Large intestine (tissue), 3 donors: ENCODE results near the gene PTTG1IP. TPM values are rescaled to one million over a fixed set of nuclear protein-coding genes. Genes with fewer than 3 reads are reported as not detected.
"Not testable (repeated sequence)": the region's sequence is repeated elsewhere in the genome, so short reads cannot be mapped to it uniquely, and the experiment has no call there.

Experiments
- DNase-seq, 2 donors: peaks; one replicate each; pipeline versions ENCODE4 v3.0.0 to v3.0.0-alpha.2; 2013
- H3K27ac ChIP-seq: one replicate; pipeline ENCODE4 v1.5.1; 2013; ENCODE audit warnings: low read length
- H3K27me3 ChIP-seq: 2 replicates; pipeline ENCODE4 v1.6.1; 2013; ENCODE audit warnings: low read length; ENCODE audit not compliant: control insufficient read depth, insufficient read depth
- H3K36me3 ChIP-seq: 2 replicates; pipeline ENCODE4 v1.6.1; 2013; ENCODE audit warnings: low read length; ENCODE audit not compliant: control insufficient read depth, insufficient read depth
- H3K4me1 ChIP-seq: one replicate; pipeline ENCODE4 v1.6.1; 2013; ENCODE audit warnings: low read length; ENCODE audit not compliant: control insufficient read depth, insufficient read depth
- H3K4me3 ChIP-seq: one replicate; pipeline ENCODE4 v1.5.1; 2013; ENCODE audit warnings: low read length
- H3K9me3 ChIP-seq: one replicate; pipeline ENCODE4 v1.6.1; 2013; ENCODE audit warnings: mild to moderate bottlenecking, low read depth, low read length, moderate library complexity; ENCODE audit not compliant: control insufficient read depth
- whole genome bisulfite sequencing: methylation state at CpG from one replicate; pipeline ENCODE4 v1.1.5; 2013; ENCODE audit warnings: low lambda C conversion rate; ENCODE audit not compliant: insufficient coverage; 5-methylcytosine and 5-hydroxymethylcytosine counted together
- polyA plus RNA-seq: library from polyadenylated mRNA; unstranded; fragments of 120-200 nt; gene quantifications from one replicate; pipeline ENCODE4 v1.2.1, GENCODE V29; 2013

PTTG1IP gene
- polyA plus RNA-seq, 1 donor = 185 TPM

- H3K27me3 ChIP-seq = no peaks in the 10 kb centered on the region
- H3K4me1 ChIP-seq = peaks cover 2% of the 10 kb centered on the region
- H3K27ac ChIP-seq = no peak overlapping the region
- no peaks in the 10 kb centered on the region for H3K36me3 ChIP-seq
- no peak overlapping the region for H3K4me3 ChIP-seq
- no peak for DNase-seq
- 88% methylated on average over 1 of the region's 5 CpGs for WGBS
- H3K9me3 ChIP-seq = peaks cover 2% of the 10 kb centered on the region
Measured at GRCh38 chr21:44833663-44834062, 39.8 kb downstream of the PTTG1IP start.

GRCh38 chr21:44832516-44833255 lies 40.8 kb downstream of the PTTG1IP start:
- not testable (repeated sequence) for H3K27me3 ChIP-seq, H3K27ac ChIP-seq, H3K4me3 ChIP-seq, H3K9me3 ChIP-seq, DNase-seq, H3K36me3 ChIP-seq, H3K4me1 ChIP-seq
- 100% methylated on average over 2 of the region's 23 CpGs for WGBS

GRCh38 chr21:44831227-44831860 lies 42.1 kb downstream of the PTTG1IP start:
- no peak for DNase-seq
- Histone ChIP-seq H3K9me3 (peaks cover 7% of the 10 kb centered on the region), H3K4me3 (no peak overlapping the region), H3K27ac (no peak overlapping the region), H3K4me1 (no peaks in the 10 kb centered on the region), H3K27me3 (peaks cover 4% of the 10 kb centered on the region), H3K36me3 (no peaks in the 10 kb centered on the region)
- WGBS = 47% methylated on average over 5 of the region's 7 CpGs

GRCh38 chr21:44829507-44830092 lies 43.9 kb downstream of the PTTG1IP start:
- H3K4me1 ChIP-seq = no peaks in the 10 kb centered on the region
- WGBS = no CpG with 5 or more reads among the region's 2 CpGs

GRCh38 chr21:44828362-44829056 lies 45.0 kb downstream of the PTTG1IP start:
- Histone ChIP-seq H3K36me3 (no peaks in the 10 kb centered on the region), H3K4me1 (no peaks in the 10 kb centered on the region), H3K9me3 (peaks cover 15% of the 10 kb centered on the region), H3K27me3 (peaks cover 4% of the 10 kb centered on the region), H3K4me3 (no peak overlapping the region), H3K27ac (no peak overlapping the region)
- WGBS = 75% methylated on average over 1 of the region's 4 CpGs
- DNase-seq = no peak

More at GRCh38 chr21:44829507-44830092, 43.9 kb downstream of the PTTG1IP start:
- Histone ChIP-seq H3K27ac (no peak overlapping the region), H3K9me3 (peaks cover 8% of the 10 kb centered on the region), H3K4me3 (no peak overlapping the region), H3K36me3 (no peaks in the 10 kb centered on the region), H3K27me3 (peaks cover 4% of the 10 kb centered on the region)
- no peak for DNase-seq

- peaks cover 4% of the 10 kb centered on the region for H3K27me3 ChIP-seq
- 80% methylated on average over 1 of the region's 1 CpG for WGBS
- H3K27ac ChIP-seq = no peak overlapping the region
- no peaks in the 10 kb centered on the region for H3K4me1 ChIP-seq
- H3K36me3 ChIP-seq = no peaks in the 10 kb centered on the region
- H3K9me3 ChIP-seq = peaks cover 40% of the 10 kb centered on the region
- no peak for DNase-seq
- no peak overlapping the region for H3K4me3 ChIP-seq
Measured at GRCh38 chr21:44823179-44823660, 50.3 kb downstream of the PTTG1IP start.

- Histone ChIP-seq H3K36me3 (no peaks in the 10 kb centered on the region), H3K27me3 (peaks cover 4% of the 10 kb centered on the region), H3K9me3 (peaks cover 38% of the 10 kb centered on the region), H3K27ac (no peak overlapping the region), H3K4me1 (no peaks in the 10 kb centered on the region), H3K4me3 (no peak overlapping the region)
- 33% methylated on average over 1 of the region's 5 CpGs for WGBS
- DNase-seq = no peak
Measured at GRCh38 chr21:44822484-44823178, 50.9 kb downstream of the PTTG1IP start.

GRCh38 chr21:44820851-44821250 lies 52.6 kb downstream of the PTTG1IP start:
- H3K4me1 ChIP-seq = peaks cover 8% of the 10 kb centered on the region
- H3K27me3 ChIP-seq = no peaks in the 10 kb centered on the region
- WGBS = no CpG with 5 or more reads among the region's 3 CpGs
- peaks cover 38% of the 10 kb centered on the region for H3K9me3 ChIP-seq
- no peak overlapping the region for H3K4me3 ChIP-seq
- DNase-seq = no peak
- no peak overlapping the region for H3K27ac ChIP-seq
- no peaks in the 10 kb centered on the region for H3K36me3 ChIP-seq

- Histone ChIP-seq H3K4me1 (peaks cover 8% of the 10 kb centered on the region), H3K27me3 (no peaks in the 10 kb centered on the region), H3K36me3 (no peaks in the 10 kb centered on the region), H3K9me3 (peaks cover 36% of the 10 kb centered on the region), H3K27ac (no peak overlapping the region), H3K4me3 (no peak overlapping the region)
- DNase-seq = peak in 1 of 2 donors; percentile 4
- WGBS = 97% methylated on average over 5 of the region's 33 CpGs
Measured at GRCh38 chr21:44819283-44820243, 53.9 kb downstream of the PTTG1IP start.
